Kidney glomerular epithelial cell (primary cell): ENCODE results near the gene ZNF740.
A peak's percentile ranks its signal among the peaks of the same experiment; 100 is the strongest.
"Not testable (repeated sequence)": the region's sequence is repeated elsewhere in the genome, so short reads cannot be mapped to it uniquely, and the experiment has no call there.

Experiments used
- DNase-seq: peaks from one replicate; lab custom pipeline; 2025; lab: John Stamatoyannopoulos, UW

Gene ZNF740

DNA sequence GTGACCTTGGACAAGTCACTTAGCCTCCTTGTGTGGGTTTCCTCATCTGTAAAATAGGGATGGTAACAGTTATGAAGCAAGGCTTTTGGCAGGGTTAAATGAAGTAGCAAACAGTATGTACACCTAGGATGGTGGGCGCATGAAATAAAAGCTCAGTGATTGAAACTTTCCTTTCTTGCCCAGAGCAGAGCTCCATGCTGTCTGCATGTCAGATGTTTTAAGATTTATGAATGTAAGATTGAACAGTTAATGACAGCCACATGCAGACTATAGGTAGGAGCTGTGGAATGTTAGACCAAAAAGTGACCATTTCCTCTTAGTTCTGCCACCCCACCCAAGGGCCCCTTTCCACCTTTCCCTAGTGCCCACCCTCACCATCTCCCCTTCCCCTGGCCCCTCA, 14.5 kb downstream of the ZNF740 start:
- no peak for DNase-seq

GRCh38 chr12:53195516-53196420, 15.2 kb downstream of the ZNF740 start:
- DNase-seq: no peak

GRCh38 chr12:53196486-53196885, 16.0 kb downstream of the ZNF740 start:
- no peak for DNase-seq

GRCh38 chr12:53197011-53197640, 16.6 kb downstream of the ZNF740 start:
- no peak for DNase-seq

DNA sequence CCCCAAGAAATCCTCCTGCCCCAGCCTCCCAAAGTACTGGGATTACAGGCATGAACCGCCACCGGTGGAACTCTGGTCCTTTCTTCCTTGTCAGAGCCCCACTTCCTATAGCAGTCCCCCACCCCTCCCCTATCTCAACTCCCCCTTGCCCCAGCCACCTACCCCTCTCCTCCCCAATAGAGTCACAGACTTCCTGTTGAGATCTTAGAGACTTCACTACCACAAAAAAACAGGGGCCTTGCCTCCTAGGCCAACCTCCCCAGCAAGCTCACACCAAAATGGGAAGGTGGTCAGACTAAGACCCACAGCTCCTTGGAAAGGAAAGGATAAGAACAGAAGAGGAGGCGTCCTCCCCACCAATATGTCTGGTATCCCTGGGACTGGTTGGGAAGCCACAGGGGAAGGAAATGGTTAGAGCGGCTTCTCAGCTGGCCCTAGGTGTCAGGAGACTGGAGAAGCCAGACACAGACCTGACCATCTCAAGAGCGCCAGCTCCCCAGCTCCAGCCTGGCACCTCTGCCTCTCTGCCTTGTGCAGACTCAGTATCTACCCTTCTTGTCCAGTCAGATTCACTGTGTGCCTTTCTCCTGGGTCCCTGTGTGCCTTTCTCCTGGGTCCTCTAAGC, 18.1 kb downstream of the ZNF740 start:
- no peak for DNase-seq

DNA sequence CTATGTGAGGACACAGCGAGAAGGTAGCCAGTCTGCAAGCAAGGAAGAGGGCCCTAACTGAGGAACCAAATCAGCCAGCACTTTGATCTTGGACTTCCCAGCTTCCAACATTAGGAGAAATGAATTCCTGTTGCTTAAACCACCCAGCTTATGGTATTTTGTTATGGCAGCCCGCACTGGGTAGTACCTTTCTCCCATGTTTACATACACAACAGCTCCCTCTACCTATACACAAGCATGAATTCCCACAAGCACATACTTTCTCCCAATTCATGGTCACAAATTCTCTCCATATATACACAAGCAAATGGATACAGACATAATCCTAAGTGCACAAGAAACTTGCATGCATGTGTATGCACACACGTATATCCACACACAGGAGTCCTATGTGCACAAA, 19.2 kb downstream of the ZNF740 start:
- DNase-seq: no peak

DNA sequence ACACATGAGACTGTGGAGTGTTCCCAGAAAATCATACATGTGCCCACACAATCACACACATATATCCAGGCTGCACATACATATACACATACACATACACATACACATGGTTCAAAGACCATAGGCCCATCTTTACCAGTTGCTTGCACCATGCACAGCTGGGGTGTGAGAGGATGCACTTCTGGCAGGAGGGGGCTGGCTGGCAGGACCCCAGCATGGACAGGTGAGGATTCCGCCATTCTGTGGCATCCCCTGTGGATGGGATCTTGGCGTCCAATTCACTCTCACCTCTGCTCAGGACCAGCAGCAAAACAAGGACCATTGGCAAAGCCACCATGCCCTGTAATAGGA, 19.6 kb downstream of the ZNF740 start:
- DNase-seq: no peak

GRCh38 chr12:53200458-53201176, 20.1 kb downstream of the ZNF740 start:
- no peak for DNase-seq

- peak; percentile 25 for DNase-seq
These were observed 20.6 kb downstream of the ZNF740 start for GRCh38 chr12:53201177-53201541.

DNA sequence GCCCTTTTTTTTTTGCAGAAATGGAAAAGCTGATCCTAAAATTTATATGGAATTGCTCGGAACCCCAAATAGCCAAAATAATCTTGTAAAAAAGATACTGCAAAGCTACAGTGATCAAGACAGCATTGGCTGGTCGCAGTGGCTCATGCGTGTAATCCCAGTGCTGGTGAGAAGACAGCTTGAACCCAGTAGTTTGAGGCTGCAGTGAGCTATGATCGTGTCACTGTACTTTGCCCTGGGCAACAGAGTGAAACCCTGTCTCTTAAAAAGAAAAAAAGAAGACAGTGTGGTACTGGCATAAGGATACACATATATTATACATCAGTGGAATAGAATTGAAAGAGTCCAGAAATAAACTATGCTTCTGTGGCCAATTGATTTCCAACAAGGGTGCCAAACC, 21.1 kb downstream of the ZNF740 start:
- DNase-seq: no peak

GRCh38 chr12:53202316-53202715, 21.8 kb downstream of the ZNF740 start:
- not testable (repeated sequence) for DNase-seq

GRCh38 chr12:53204351-53204750, 23.8 kb downstream of the ZNF740 start:
- DNase-seq: no peak

GRCh38 chr12:53205747-53206419, 25.4 kb downstream of the ZNF740 start:
- DNase-seq: peak; percentile 49

DNA sequence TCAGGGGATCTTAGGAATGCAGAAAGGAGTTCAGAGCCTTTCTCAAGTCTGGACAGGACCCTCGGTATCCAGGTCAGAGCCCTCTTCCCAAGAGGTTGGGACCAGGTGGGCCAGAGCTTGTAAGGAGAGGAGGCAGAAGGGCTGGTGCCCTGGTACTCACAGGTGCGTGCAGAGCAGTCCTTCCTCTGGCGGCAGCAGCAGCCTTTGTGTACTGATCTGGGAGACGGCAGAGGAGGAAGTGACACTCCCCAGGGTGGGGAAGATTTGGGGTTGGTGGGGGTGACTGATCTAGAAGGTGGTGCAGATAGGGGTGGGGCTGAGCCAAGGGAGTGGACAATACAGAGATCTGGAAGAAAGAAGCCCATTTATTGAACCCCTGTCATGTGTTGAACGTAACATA, 26.5 kb downstream of the ZNF740 start, which contains the start of gene ITGB7:
ITGB7 (minus strand) TSS at position 210 of the 400 bp plus-strand sequence. CDS start 6,808 bp downstream, outside the sequence.
- DNase-seq: no peak

DNA sequence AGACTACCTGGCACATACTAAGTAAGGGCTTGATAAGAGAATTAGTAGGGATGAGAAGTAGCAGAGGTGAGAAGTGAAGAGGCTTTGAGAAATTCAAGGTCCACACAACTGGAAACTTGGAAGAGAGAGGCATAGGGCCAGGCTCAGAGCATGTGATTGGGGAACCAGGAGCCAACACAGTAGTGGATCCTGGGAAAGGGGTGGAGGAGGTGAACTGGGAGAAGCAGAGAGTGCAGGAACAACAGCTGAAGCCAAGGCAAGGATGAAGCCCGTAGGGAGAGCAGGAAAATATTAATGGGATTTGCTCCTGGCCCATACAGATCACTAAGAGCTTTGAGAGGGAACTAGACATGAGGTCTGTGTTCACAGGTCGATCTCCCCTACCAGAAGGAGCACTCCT, 27.9 kb downstream of the ZNF740 start:
- no peak for DNase-seq

DNA sequence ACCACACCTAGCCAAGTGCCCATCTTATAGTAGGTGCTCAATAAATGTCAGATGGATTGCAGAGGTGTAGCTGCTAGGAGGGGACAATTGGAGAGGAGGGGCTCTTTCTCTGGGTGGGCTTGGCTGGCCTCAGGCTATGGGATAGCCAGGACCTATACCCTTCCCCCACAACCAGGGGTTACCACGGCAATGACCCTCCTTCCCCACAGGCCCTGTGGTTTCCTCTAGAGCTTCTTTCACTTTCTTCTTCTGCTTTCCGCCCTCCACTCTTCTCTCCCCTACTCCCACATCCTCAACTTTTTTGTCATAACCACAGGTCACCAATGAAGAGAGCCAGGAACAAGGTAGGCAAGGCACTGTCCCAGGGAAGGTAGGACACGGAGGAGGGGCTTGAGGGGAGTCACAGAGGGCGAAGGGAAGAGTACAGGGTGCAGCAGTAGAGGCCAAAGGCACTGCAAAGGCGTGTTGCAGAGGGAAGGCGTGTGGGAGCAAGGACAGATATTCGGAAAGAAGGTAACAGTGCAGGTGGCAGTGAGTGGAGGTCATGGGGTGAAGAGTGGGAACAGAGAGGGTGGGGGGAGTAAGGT, 28.4 kb downstream of the ZNF740 start:
- DNase-seq: no peak

- no peak for DNase-seq
These were observed 30.3 kb downstream of the ZNF740 start for GRCh38 chr12:53210843-53211242.

GRCh38 chr12:53211476-53212381, 31.2 kb downstream of the ZNF740 start:
- no peak for DNase-seq

GRCh38 chr12:53212931-53213330, 32.4 kb downstream of the ZNF740 start:
- DNase-seq: no peak

DNA sequence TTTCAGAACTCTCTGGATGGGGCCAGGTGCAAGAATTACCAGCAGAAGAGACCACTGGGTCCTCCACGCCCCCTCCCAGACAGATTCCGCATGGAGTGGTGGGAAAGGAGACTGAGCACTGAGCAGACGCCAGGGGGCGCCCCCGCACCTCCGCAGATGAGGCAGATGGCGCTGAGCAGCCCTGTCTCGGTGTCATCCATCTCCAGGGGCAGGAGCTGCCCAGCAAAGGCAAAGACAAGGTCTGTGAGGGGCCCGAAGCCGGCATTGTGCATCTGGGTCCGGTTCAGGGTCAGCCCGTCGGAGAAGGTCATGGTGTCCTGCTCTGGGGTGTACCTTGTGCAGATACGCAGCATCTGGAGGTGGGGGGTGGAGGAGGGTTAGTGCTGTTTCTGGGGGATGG, 32.8 kb downstream of the ZNF740 start:
- DNase-seq: peak; percentile 25
